A549 treated with DMSO at 1 μM for 4 hours (cell line): ENCODE results near the gene ADAT2. TPM values are rescaled to one million over a fixed set of nuclear protein-coding genes. Genes with fewer than 3 reads are reported as not detected.

ENCODE experiments used
- total RNA-seq: library from RNA; stranded (reverse); fragments of 200-300 nt; extraction: Qiagen RNA extraction; gene quantifications from 5 replicates; pipeline ENCODE4 v1.2.3, GENCODE V29; 2022; ENCODE audit warnings: low read depth

Gene ADAT2
- total RNA-seq = 3.2 to 4.8 TPM (median 4.0 TPM) in 5 replicates

DNA sequence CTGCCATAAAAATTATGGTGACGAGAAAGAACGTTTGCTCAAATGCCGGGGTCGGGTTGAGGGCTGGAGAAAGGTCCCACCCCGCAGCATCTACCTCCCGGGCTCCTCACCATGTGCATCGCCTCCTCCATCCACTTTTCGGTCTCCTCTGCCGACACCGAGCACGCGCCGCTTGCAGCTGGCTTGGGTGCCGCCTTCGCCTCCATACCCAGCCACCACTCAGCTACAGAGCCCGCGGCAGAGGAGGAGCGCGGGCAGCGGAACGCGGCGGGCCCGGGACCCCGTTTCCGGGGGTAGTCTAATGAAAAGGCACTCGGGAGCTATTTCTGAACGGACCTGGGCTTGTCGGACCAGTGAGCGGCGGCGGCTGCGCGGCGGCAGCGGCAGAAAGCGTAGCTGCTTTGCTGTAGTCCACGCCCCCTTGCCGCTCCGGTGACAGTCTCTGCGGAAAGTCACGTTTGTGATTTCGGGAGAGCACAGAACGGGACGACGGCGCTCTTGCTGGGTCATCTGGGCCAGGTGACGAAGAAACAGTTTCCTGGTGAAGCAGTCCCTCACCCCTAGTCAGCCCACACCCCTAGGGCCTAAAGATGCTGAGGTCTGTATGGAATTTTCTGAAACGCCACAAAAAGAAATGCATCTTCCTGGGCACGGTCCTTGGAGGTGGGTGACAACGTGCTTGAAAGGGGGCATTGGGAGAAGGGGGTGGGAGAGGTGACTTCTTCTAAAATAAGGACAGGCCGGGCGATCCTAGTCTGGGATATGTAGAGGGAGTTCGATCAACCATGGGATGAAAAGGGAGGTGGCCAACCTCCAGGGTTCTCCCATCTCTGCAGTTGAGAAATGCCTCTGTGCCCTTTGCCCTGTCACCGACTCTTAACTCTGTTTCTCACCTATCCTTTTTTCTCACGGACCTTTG, at the start of gene ADAT2, which contains the start of gene PEX3:
TSS of gene ADAT2 (minus strand) at position 243 of the 919 bp plus-strand sequence. CDS start at position 206, 37 bp downstream.
TSS of gene PEX3 (plus strand) at position 353 of the 919 bp plus-strand sequence. CDS start at position 591, 238 bp downstream.

Other genes with a start within 250 kb of the ADAT2 start
- gene PEX3, start 110 bp upstream of the ADAT2 start, total RNA-seq = 11.1 to 13.3 TPM (median 11.8 TPM) in 5 replicates
- gene FUCA2, start 61.0 kb upstream of the ADAT2 start, total RNA-seq = 52.1 to 58.5 TPM (median 57.0 TPM) in 5 replicates
- 4.4 to 5.8 TPM (median 5.7 TPM) in 5 replicates for gene PHACTR2, start 227.3 kb upstream of the ADAT2 start, total RNA-seq